Spleen (tissue), 7 donors: ENCODE data around the gene MAIP1.

ENCODE experiments used
- POLR2A ChIP-seq, 3 donors: fragments of 450-650 bp; IDR thresholded peaks; one replicate each; pipeline ENCODE4 v1.5.1; 2017; ENCODE audit warnings: antibody characterized with exemption in 3 of 3, mild to moderate bottlenecking in 1 of 3
- POLR2AphosphoS5 ChIP-seq, 3 donors: sonication (generic); formaldehyde crosslinking; IDR thresholded peaks; one replicate each; pipeline ENCODE4 v1.5.1; 2017; ENCODE audit warnings: antibody characterized with exemption in 3 of 3
- TF ChIP-seq, protein P1 (sequence below), 11 experiments: fragments of 200-600 bp in 7 of 11; fragments of 450-650 bp in 4 of 11; sonication (generic) in 4 of 11; IDR thresholded peaks in 8 of 11; conservative IDR thresholded peaks in 3 of 11; 1 replicate in 7 of 11; 2 replicates in 4 of 11; pipeline versions ENCODE4 v1.4.0 to v1.8.0; 2016 to 2021; ENCODE audit warnings: antibody characterized with exemption in 11 of 11, inconsistent platforms in 4 of 11, mild to moderate bottlenecking in 1 of 11
- donor health status: DM: no; HTN: no; CAD: no; lungs with moderate emphysema.
- donor health status: DM: no; HTN: no; CAD: no.
- donor health status: DM: no; HTN: no; CAD: no.

DNA sequence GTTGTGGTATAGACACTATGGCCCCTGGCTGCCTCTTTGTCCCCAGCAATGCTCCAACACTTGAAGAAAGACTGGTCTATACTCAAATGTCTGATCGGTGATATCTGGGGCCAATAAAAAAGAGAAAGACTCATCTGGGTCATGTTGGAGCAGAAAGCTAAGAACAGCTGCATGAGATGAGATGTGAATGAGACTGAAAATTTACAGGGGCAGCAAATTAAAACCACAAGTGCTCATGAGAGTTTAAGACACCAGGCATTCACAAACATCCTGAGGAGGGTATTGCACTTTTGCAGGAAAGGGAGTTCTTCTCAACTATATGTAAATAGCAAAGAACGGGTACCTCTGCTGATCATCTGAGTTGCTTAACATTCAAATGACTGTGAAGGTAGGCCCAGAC lies 36.3 kb downstream of the MAIP1 start:
- TF ChIP-seq, protein P1, sequence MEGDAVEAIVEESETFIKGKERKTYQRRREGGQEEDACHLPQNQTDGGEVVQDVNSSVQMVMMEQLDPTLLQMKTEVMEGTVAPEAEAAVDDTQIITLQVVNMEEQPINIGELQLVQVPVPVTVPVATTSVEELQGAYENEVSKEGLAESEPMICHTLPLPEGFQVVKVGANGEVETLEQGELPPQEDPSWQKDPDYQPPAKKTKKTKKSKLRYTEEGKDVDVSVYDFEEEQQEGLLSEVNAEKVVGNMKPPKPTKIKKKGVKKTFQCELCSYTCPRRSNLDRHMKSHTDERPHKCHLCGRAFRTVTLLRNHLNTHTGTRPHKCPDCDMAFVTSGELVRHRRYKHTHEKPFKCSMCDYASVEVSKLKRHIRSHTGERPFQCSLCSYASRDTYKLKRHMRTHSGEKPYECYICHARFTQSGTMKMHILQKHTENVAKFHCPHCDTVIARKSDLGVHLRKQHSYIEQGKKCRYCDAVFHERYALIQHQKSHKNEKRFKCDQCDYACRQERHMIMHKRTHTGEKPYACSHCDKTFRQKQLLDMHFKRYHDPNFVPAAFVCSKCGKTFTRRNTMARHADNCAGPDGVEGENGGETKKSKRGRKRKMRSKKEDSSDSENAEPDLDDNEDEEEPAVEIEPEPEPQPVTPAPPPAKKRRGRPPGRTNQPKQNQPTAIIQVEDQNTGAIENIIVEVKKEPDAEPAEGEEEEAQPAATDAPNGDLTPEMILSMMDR (IDR thresholded peaks at IDR 0.05 in 8 of 11, conservative IDR thresholded peaks at IDR 0.05 in 3 of 11) = no peak
- TF ChIP-seq POLR2AphosphoS5 (IDR thresholded peaks at IDR 0.05) (no peak), POLR2A (IDR thresholded peaks at IDR 0.05) (no peak)
